Measurements from ENCODE around the gene RRP15.

The RRP15 gene

GRCh38 chr1:218336328-218336727, 51.2 kb downstream of the RRP15 start:
- in situ Hi-C loops (cut with MboI; ENCODE audit: low sequenced_read_pairs): loop anchor here (25.0 kb wide), 4 partner anchors 176 to 1476 kb away; no protein-coding TSS in a partner anchor

DNA sequence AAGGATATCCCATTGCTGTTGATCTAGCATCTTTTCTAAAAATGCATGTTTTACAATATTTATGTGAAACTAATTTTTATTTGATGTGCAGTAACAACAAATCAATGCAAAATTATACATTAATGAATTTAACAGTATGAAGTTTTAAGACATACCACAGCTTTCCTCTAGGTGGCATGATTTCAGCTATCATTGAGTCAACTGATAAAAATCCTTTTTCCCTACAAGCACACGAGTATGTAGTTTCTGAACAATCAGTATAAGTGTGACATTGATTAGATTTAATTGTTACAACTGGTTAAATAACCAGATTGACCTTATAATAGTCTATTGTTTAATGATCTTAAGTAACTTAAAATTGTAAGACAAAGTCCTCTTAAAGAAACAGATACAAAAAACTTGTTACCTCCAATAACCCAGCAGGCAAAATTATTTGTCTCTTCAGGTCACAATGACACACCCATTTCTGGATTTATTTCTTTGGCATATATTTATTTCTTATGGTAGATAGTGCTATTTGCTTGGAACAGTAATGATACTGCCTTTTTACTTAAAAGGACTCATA, 54.3 kb downstream of the RRP15 start:
- in situ Hi-C loops (cut with MboI; ENCODE audit: low sequenced_read_pairs): loop anchor here (25.0 kb wide), 4 partner anchors 173 to 1473 kb away; no protein-coding TSS in a partner anchor

GRCh38 chr1:218341325-218341724, 56.2 kb downstream of the RRP15 start:
- in situ Hi-C loops (cut with MboI; ENCODE audit: low sequenced_read_pairs): loop anchor here (25.0 kb wide), 4 partner anchors 171 to 1471 kb away; no protein-coding TSS in a partner anchor

DNA sequence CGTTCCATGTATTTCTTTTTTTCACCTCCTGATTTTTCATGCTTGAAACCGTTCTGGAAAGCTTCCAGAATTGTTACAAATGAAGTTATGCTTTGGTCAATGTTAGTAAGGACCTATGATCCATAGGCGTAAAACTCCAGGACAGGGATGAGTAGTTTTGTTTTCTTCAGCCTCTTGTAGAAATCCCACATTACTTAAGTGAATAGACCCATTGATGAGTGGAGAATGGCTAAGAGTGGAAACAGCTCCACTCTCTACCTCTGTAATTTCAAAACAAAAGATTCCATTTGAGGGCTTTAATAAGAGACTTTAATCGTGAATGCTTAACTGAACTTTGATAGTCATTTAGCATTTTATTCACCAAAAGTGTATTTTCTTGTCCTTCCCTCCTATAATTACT, 57.0 kb downstream of the RRP15 start:
- in situ Hi-C loops (cut with MboI; ENCODE audit: low sequenced_read_pairs): loop anchor here (25.0 kb wide), 4 partner anchors 170 to 1470 kb away; no protein-coding TSS in a partner anchor

DNA sequence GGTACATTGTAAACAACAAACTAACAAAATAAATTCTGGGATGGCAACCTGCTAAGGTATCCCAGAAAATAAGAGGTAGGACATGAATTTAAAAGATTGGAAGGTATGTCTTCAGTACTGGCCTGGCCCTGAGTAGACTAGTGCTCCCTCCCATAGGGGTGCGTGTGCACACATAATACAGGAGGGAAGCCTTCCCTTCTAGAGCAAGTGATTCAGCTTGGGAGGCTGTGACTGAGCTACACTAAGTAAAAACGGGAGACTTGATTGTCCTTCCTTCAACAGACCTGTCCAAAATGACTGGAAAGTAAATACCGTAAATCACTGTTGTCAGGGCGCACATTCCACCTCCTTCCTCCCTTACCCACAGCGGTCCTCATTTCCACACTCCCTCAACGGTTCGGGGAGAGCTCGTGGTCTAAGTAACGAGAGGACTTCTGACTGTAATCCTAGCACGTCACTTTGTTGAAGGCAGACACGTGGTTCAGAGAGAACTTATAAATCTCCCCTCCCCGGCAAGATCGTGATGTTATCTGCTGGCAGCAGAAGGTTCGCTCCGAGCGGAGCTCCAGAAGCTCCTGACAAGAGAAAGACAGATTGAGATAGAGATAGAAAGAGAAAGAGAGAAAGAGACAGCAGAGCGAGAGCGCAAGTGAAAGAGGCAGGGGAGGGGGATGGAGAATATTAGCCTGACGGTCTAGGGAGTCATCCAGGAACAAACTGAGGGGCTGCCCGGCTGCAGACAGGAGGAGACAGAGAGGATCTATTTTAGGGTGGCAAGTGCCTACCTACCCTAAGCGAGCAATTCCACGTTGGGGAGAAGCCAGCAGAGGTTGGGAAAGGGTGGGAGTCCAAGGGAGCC, 60.0 kb downstream of the RRP15 start, which contains the start of gene TGFB2:
Gene TGFB2 (plus strand): TSS at position 523 of the 859 bp plus-strand sequence. CDS start 1,366 bp downstream, outside the sequence.
- in situ Hi-C loops (cut with MboI; ENCODE audit: low sequenced_read_pairs): loop anchor here (25.0 kb wide), 4 partner anchors 167 to 1467 kb away; no protein-coding TSS in a partner anchor

DNA sequence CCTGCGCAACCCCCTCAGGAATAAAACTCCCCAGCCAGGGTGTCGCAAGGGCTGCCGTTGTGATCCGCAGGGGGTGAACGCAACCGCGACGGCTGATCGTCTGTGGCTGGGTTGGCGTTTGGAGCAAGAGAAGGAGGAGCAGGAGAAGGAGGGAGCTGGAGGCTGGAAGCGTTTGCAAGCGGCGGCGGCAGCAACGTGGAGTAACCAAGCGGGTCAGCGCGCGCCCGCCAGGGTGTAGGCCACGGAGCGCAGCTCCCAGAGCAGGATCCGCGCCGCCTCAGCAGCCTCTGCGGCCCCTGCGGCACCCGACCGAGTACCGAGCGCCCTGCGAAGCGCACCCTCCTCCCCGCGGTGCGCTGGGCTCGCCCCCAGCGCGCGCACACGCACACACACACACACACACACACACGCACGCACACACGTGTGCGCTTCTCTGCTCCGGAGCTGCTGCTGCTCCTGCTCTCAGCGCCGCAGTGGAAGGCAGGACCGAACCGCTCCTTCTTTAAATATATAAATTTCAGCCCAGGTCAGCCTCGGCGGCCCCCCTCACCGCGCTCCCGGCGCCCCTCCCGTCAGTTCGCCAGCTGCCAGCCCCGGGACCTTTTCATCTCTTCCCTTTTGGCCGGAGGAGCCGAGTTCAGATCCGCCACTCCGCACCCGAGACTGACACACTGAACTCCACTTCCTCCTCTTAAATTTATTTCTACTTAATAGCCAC, 60.7 kb downstream of the RRP15 start:
- in situ Hi-C loops (cut with MboI; ENCODE audit: low sequenced_read_pairs): loop anchor here (25.0 kb wide), 4 partner anchors 166 to 1466 kb away; no protein-coding TSS in a partner anchor

DNA sequence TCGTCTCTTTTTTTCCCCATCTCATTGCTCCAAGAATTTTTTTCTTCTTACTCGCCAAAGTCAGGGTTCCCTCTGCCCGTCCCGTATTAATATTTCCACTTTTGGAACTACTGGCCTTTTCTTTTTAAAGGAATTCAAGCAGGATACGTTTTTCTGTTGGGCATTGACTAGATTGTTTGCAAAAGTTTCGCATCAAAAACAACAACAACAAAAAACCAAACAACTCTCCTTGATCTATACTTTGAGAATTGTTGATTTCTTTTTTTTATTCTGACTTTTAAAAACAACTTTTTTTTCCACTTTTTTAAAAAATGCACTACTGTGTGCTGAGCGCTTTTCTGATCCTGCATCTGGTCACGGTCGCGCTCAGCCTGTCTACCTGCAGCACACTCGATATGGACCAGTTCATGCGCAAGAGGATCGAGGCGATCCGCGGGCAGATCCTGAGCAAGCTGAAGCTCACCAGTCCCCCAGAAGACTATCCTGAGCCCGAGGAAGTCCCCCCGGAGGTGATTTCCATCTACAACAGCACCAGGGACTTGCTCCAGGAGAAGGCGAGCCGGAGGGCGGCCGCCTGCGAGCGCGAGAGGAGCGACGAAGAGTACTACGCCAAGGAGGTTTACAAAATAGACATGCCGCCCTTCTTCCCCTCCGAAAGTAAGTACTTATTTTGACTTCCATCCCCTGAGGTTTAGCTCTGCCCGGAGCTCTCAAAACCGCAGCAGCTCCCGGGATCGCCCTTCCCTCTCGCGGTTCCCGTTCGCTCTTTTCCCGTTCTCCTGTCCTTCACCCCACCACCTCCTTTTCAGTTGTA, 61.5 kb downstream of the RRP15 start:
- in situ Hi-C loops (cut with MboI; ENCODE audit: low sequenced_read_pairs): loop anchor here (25.0 kb wide), 4 partner anchors 166 to 1466 kb away; no protein-coding TSS in a partner anchor

DNA sequence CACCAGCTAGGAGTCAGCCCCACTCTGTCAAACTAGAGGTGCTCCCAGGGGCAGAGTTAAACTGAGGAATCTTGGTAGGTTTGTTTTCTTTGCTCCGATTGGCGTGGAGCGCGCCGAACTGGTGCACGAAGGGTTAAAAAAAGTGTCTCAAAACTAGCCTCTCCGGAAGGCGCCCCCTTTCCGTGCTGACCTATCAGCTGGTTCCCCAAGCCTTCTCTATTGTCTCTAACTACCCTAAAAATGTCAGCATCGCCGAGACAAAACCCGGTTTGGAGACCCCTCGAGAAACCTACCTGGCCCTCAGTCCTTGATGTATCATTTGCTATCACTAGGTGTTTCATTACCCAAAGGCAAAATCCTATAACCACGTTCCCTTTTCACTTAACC, 62.2 kb downstream of the RRP15 start:
- in situ Hi-C loops (cut with MboI; ENCODE audit: low sequenced_read_pairs): loop anchor here (25.0 kb wide), 4 partner anchors 165 to 1465 kb away; no protein-coding TSS in a partner anchor

DNA sequence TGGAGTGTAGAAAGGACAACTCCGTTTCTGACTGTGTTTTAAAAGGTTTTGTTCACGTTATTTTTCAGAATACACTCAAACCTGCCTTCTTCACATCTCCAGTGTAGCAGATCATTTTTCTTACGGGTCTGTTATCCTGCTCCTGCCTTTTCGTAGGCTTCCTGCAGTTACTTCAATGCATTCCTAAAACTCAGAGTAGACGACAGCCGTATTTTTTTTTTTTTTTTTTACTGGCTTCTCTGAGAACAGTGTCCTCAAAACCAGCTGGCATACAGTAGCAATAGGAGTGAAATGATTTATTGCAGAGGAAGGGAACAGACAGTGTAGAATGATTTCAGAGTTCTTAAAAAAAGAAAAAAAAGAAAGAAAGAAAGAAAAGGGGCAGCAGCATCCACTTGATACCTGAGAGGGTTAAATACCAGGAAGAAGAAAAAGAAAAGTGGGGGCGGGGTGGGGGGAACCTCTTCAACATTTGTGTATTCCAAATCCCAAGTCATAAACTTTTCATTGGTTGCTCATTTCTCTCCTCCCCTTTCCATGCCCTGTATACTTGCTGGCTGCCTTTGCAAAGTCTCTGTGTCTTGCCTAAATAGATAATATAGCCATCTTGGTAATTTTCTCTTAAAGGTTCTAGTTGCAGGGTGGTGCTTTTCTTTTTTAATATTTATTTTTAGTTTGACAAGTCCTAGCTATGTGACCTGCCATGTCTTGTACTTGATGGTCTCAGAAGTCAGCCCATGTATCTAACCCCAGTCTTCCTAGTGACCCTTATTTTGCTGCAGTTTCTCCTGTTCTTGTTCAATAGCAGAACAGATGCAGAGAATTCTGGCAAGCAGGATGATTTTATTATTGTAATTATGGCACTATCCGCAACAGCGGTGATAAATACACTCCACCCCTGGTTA, 62.9 kb downstream of the RRP15 start:
- in situ Hi-C loops (cut with MboI; ENCODE audit: low sequenced_read_pairs): loop anchor here (25.0 kb wide), 4 partner anchors 164 to 1464 kb away; no protein-coding TSS in a partner anchor

- in situ Hi-C loops (cut with MboI; ENCODE audit: low sequenced_read_pairs): loop anchor here (25.0 kb wide), 4 partner anchors 164 to 1464 kb away; no protein-coding TSS in a partner anchor
These were observed 63.6 kb downstream of the RRP15 start for GRCh38 chr1:218348628-218349071.

GRCh38 chr1:218349348-218350034, 64.4 kb downstream of the RRP15 start:
- in situ Hi-C loops (cut with MboI; ENCODE audit: low sequenced_read_pairs): loop anchor here (25.0 kb wide), 4 partner anchors 163 to 1463 kb away; no protein-coding TSS in a partner anchor

DNA sequence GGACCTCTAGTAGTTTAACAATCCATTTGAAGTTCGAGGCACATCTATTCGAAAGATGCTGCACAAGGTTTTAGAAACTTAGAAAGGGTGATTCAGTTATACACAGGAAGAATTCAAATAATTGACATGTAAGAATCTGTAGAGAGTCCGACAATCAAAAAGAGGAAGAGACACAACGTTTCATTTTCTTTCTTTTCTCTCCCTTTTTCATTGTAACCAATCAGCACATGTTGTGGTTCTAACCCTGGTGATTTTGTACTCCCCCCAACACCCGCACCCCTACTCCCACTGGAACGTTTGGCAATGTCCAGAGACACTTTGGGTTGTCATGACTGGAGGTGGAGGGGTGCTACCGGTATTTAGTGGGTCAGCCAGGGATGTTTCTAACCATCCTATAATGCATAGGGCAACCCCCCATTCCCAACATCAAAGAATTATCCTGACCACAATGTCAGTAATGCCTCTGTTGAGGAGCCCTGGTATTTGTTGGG, 65.0 kb downstream of the RRP15 start:
- in situ Hi-C loops (cut with MboI; ENCODE audit: low sequenced_read_pairs): no loop called here

DNA sequence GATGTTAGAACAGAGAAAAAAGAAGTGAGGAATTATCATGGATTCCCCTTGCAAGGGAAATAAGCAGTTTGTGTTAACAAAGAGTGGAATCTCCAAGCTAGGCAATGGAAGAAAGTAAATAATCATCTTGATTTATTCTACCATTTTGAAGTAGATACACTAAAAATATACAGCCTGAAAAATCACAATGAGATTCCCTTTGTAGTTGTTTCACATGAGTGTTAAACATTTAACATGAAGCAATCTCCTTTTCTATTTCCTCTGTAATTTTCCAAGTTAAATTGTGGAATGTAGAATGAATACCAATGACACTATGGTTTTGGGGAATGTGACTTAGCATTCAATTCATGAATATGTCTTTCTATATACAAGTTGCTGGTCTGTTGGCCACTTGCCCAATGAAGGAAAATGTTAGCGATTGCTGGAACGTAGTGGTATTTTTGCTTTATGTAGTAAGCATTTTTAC, 65.7 kb downstream of the RRP15 start:
- in situ Hi-C loops (cut with MboI; ENCODE audit: low sequenced_read_pairs): no loop called here

DNA sequence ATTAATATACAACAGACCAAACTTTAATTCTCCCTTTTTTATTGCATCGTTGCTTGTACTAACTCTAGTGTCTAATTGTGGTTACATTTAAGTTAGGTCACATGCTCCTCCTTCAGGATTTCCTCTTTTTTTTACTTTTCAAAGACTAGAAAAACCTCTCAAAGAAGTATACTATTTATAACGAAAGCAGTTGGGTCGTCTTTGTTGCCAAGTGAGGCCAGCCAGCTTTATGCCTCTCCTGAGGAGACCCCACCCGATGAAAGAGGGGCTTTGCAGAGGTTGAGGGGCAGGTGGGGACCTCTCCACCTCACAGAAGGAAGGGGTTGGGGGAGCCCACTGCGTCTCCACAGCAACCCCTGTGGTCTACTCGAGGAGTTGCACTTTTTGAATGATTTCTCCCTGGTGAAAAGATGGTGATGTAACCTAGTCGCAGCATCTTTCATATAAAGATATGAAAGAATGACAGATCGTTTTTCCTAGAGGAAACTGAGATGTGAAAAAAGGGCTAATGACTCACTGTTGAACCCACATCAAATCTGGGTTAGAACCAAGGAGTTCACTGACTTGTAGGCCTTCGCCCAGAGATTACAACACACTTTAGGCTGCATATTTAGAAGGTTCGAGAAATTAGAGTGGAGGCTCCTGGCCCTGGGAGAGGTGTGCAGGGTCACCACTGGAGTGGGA, 66.4 kb downstream of the RRP15 start:
- in situ Hi-C loops (cut with MboI; ENCODE audit: low sequenced_read_pairs): no loop called here

- in situ Hi-C loops (cut with MboI; ENCODE audit: low sequenced_read_pairs): no loop called here
These were observed 67.0 kb downstream of the RRP15 start for GRCh38 chr1:218352075-218352438.

DNA sequence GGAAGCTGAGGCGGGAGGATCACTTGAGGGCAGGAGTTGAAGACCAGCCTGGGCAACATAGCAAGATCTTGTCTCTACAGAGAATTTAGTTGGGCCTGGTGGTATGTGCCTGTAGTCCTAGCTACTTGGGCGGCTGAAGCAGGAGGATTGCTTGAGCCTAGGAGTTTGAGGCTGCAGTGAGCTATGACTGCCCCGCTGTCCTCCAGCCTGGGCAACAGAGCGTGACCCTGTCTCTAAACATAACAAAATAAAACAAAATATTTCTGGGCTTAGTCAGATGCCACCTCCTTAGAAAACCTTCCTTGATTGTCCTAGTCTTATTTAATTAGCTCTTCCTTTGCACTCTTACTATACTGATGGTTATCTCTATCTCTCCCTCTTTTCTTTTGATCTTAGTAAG, 68.6 kb downstream of the RRP15 start:
- in situ Hi-C loops (cut with MboI; ENCODE audit: low sequenced_read_pairs): no loop called here

DNA sequence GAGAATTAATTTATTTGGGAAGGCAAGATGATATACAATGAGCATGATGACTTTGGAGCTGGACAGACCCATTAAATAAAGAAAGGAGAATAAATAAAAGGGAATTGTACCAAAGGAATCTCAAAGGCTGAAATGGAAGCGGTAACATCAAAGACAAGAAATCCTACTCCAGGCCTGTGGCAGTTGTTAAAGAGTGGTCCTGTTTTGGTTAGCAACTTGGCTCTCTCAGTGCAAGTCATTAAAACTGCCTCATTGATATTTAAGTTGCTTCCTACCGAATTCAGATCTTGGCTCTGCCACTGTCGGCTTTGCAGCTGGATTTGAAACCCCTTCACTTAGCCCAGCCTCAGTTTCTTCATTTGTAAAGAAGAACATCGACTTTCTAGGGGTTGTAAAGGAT, 70.2 kb downstream of the RRP15 start:
- in situ Hi-C loops (cut with MboI; ENCODE audit: low sequenced_read_pairs): no loop called here
